ENCODE measurements around the gene LRP11.
A peak's percentile ranks its signal among the peaks of the same experiment; 100 is the strongest.

Gene LRP11

DNA sequence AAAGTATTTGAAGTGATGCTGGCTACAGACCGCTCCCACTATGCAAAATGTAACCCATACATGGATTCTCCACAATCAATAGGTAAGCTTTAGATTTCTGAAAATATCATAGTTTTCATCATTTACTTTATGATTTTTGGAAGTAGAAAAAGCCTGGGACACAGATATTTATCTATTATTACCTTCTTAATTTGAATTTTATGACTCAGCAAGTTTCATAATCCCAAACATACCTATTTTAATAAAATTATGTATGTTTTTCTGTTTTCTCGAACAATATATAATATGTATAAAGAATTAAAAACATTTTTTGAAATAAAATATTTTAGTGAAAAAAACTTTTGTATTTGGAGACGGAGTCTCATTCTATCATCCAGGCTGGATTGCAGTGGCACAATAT is 93.0 kb downstream of the LRP11 start:
- Mint-ChIP-seq H3K36me3 (ENCODE audit: low read depth) (peaks cover 48% of the 10 kb centered on the region), H3K4me1 (ENCODE audit: low read depth) (peaks cover 4% of the 10 kb centered on the region), H3K27me3 (no peaks in the 10 kb centered on the region), H3K4me3 (no peak overlapping the region), H3K9me3 (no peaks in the 10 kb centered on the region), H3K27ac (no peak overlapping the region)

DNA sequence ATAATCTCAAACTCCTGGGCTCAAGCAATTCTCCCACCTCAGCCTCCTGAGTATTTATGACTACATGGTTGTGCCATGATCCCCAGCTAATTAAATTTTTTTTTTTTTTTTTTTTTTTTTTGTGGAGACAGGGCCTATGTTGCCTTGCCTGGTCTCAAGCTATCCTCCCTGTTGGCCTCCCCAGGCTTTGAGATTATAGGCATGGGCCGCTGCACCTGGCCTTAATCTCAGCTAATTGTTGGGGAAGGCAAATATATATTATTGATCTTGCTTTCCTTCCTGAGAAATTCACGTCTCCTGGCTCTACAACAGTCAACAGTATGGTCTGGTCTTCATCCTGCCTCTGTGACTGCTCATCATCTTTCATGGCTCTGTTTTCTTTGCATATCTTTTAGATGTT is 94.5 kb downstream of the LRP11 start:
- H3K36me3 Mint-ChIP-seq (ENCODE audit: low read depth): peaks cover 47% of the 10 kb centered on the region
- H3K27me3 Mint-ChIP-seq: no peaks in the 10 kb centered on the region
- H3K9me3 Mint-ChIP-seq: peaks cover 5% of the 10 kb centered on the region
- peak overlapping the region; percentile 23 for H3K27ac Mint-ChIP-seq
- peaks cover 4% of the 10 kb centered on the region for H3K4me1 Mint-ChIP-seq (ENCODE audit: low read depth)
- no peak overlapping the region for H3K4me3 Mint-ChIP-seq
